OCI-LY7 (cell line): ENCODE measurements around the gene LIMS1.

Source experiments
- CTCF ChIP-seq: fragments of 200-600 bp; sonication (generic); conservative IDR thresholded peaks from 2 replicates; pipeline ENCODE4 v1.5.1; 2014; ENCODE audit warnings: mild to moderate bottlenecking, antibody characterized with exemption, low read length, moderate library complexity, mixed read lengths
- EZH2phosphoT487 ChIP-seq: fragments of 200-600 bp; sonication (generic); IDR thresholded peaks from 2 replicates; pipeline ENCODE4 v1.6.1; 2018; ENCODE audit warnings: low read depth, borderline replicate concordance, mild to moderate bottlenecking, mixed run types, antibody characterized with exemption, low read length, moderate library complexity, mixed read lengths

- TF ChIP-seq CTCF (no peak), EZH2phosphoT487 (no peak)
Measured at GRCh38 chr2:108564510-108564909, 30.2 kb downstream of the LIMS1 start.
